Bronchial epithelial cell (primary cell): Measurements from ENCODE around the gene TRABD2A. TPM values are rescaled to one million over a fixed set of nuclear protein-coding genes. Genes with fewer than 3 reads are reported as not detected.
"Not testable (repeated sequence)": the region's sequence is repeated elsewhere in the genome, so short reads cannot be mapped to it uniquely, and the experiment has no call there.

Source experiments
- DNase-seq: peaks from one replicate; pipeline ENCODE4 v3.0.0-alpha.2; 2010; ENCODE audit warnings: low read depth
- FAIRE-seq: peaks from 2 replicates; lab custom pipeline; 2011; peaks lifted over from hg19 to GRCh38; lab: Jason Lieb, UNC
- H3K27me3 ChIP-seq: 2 replicates; pipeline ENCODE4 v1.5.1; 2011; ENCODE audit warnings: low read length; ENCODE audit not compliant: control insufficient read depth, insufficient read depth
- H3K36me3 ChIP-seq: 2 replicates; pipeline ENCODE4 v1.5.1; 2011; ENCODE audit warnings: low read length; ENCODE audit not compliant: control insufficient read depth, insufficient read depth
- H3K4me3 ChIP-seq: 2 replicates; pipeline ENCODE4 v1.5.1; 2011; ENCODE audit warnings: mild to moderate bottlenecking, low read depth, low read length, control low read depth
- total RNA-seq: library from RNA; depleted of rRNA; stranded (reverse); fragments of >200 nt; gene quantifications from 2 replicates; pipeline ENCODE4 v1.2.1, GENCODE V29; 2014
- TF ChIP-seq, protein P1 (sequence below): IDR thresholded peaks from 2 replicates; pipeline ENCODE4 v1.5.1; 2011; ENCODE audit warnings: mild to moderate bottlenecking, moderate library complexity, low read length, control low read depth, inconsistent platforms; ENCODE audit not compliant: insufficient read depth, severe bottlenecking

Gene TRABD2A
- total RNA-seq, 1 donor from 2014 or later, result 1.3 TPM

DNA sequence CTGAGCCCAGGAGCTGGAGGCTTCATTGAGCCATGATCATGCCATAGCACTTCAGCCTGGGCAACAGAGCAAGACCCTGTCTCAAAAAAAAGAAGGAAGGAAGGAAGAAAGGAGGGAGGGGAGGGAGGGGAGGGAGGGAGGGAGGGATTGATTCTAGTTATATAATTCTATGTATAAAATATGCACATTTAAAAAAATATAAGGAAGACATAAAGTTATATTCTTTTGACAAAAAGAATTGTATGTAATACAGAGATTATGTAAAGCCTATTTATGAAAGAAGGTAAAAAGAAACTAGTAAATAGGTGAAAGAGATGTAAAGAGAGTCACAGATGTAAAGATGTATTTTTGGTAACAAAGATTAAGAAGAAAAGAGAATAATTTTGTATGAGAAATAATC is 42.1 kb upstream of the TRABD2A start:
- Histone ChIP-seq H3K27me3 (no peaks in the 10 kb centered on the region), H3K36me3 (no peaks in the 10 kb centered on the region), H3K4me3 (no peak overlapping the region)
- TF ChIP-seq, protein P1, sequence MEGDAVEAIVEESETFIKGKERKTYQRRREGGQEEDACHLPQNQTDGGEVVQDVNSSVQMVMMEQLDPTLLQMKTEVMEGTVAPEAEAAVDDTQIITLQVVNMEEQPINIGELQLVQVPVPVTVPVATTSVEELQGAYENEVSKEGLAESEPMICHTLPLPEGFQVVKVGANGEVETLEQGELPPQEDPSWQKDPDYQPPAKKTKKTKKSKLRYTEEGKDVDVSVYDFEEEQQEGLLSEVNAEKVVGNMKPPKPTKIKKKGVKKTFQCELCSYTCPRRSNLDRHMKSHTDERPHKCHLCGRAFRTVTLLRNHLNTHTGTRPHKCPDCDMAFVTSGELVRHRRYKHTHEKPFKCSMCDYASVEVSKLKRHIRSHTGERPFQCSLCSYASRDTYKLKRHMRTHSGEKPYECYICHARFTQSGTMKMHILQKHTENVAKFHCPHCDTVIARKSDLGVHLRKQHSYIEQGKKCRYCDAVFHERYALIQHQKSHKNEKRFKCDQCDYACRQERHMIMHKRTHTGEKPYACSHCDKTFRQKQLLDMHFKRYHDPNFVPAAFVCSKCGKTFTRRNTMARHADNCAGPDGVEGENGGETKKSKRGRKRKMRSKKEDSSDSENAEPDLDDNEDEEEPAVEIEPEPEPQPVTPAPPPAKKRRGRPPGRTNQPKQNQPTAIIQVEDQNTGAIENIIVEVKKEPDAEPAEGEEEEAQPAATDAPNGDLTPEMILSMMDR, result no peak
- FAIRE-seq (no peak), DNase-seq (no peak)

DNA sequence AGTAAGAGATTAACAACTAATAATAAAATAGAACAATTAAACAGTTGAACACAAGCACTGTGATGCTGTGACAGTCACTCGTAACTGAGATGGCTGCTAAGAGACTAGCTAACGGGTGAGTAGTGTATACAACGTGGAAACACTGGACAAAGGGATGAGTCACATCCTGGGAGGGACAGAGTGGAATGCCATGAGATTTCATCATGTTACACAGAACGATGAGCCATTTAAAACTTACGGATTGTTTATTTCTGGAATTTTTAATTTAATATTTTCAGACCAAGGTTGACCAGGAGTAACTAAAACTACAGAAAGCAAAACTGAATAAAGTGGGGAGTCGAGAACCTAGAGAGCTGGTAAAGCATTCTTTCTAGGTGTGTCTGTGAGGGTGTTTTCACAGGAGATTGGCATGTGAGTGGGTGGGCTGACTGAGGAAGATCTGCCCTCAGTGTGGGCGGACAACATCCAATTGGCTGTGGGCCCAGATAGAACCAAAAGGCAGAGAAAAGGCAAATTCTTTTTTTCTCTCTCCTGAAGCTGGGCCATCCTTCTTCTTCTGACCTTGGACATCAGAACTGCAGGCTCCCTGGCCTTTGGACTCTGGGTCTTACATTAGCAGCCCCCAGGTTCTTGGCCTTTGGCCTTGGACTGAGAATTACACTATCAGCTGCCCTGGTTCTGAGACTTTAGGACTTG is 39.1 kb upstream of the TRABD2A start:
- no peak for FAIRE-seq

DNA sequence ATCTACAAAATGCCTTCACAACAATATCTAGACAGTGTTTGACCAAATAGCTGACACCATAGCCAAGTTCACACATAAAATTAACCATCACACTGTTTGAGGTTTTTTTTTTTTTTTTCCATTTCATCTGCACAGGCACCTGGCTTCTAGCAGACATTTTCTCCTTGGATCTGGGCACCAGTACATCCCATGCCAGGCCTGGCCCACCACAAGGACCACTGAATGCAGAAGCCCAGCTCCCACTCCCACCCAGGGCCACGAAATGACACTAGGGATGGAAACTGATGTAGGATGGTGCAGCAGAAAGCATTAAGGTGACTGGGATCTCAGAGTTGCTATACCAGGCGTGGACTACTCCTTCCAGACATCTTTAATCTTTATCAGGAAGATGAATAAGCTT is 37.5 kb upstream of the TRABD2A start:
- H3K36me3 ChIP-seq, result no peaks in the 10 kb centered on the region
- no peaks in the 10 kb centered on the region for H3K27me3 ChIP-seq
- FAIRE-seq (no peak), DNase-seq (no peak)
- no peak overlapping the region for H3K4me3 ChIP-seq
- TF ChIP-seq, protein P1, result no peak

More for the DNA sequence above, 39.1 kb upstream of the TRABD2A start:
- TF ChIP-seq, protein P1, result no peak
- DNase-seq, result peak; percentile 98
- Histone ChIP-seq H3K27me3 (no peaks in the 10 kb centered on the region), H3K4me3 (no peak overlapping the region), H3K36me3 (no peaks in the 10 kb centered on the region)

DNA sequence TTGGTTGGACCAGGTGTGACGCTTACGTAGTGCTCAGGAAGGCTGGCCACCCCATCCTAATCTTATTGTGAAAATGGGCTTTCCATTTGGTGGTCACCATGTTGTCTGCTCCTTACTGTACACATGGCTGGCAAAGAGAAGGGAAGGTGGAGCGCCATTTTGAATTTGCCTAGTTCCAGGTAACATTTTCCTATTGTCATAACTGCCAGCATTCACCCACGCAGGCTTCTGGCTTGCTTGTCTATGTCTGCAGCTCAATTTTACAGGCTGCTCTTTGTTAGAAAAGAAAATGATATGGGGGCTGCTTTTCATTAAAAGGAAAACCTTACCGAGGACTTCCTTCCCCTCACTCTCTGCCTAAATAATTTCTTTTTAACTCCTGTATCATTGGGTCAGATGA is 36.9 kb upstream of the TRABD2A start:
- not testable (repeated sequence) for FAIRE-seq, H3K4me3 ChIP-seq, DNase-seq

DNA sequence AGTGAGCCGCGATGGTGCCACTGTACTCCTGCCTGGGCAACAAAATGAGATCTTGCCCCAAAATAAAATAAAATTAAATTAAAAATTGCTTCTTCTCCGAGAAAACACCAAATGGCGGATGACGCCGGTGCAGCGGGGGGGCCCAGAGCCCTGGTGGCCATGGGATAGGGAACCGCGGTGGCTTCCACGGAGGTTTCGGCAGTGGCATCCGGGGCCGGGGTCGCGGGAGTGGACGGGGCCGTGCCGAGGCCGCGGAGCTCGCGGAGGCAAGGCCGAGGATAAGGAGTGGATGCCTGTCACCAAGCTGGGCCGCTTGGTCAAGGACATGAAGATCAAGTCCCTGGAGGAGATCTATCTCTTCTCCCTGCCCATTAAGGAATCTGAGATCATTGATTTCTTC is 34.8 kb upstream of the TRABD2A start:
- H3K4me3 ChIP-seq, DNase-seq, FAIRE-seq, H3K36me3 ChIP-seq, H3K27me3 ChIP-seq: not testable (repeated sequence)

More for the DNA sequence above, 36.9 kb upstream of the TRABD2A start:
- not testable (repeated sequence) for H3K27me3 ChIP-seq, H3K36me3 ChIP-seq

DNA sequence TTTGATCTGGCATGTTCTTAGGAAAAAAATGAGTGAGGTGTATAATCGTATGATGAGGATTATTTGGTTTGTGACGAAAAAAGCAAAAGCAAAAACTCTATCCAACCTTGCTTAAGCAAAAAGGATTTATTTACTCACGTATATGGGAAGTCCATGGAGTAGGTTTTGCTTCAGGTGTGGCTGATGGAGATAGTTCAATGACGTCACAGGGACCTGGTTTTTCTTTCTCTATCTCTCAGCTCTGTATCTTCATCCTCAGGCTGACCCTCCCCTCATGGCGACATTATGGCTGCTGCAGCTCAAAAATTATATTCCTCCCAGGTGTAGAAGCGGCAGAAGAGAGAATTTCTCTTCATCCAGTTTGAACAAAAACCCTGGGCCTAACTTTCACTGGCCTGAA is 33.5 kb upstream of the TRABD2A start:
- TF ChIP-seq, protein P1, result no peak
- Histone ChIP-seq H3K4me3 (no peak overlapping the region), H3K27me3 (no peaks in the 10 kb centered on the region), H3K36me3 (no peaks in the 10 kb centered on the region)
- DNase-seq, result no peak
- no peak for FAIRE-seq

DNA sequence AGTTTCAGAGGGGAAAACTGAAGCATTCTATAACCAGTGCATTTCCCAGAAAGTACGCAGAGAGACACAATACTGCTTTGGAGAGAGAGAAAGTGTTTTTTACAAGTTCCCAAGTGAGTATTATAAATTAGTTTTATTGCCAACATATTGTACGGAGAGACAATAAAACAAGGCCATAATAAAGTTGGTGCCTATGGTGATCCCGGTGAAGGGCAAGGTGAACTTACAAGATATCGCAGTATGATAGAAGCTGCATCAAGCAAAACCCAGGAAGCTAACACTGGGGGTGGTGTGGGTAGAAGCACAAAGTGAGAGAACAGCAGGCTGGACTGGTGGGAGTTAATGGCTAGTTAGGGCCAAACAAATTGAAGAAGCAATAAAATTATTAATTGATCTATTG is 32.1 kb upstream of the TRABD2A start:
- no peaks in the 10 kb centered on the region for H3K27me3 ChIP-seq
- DNase-seq (no peak), FAIRE-seq (no peak)
- no peaks in the 10 kb centered on the region for H3K36me3 ChIP-seq
- no peak overlapping the region for H3K4me3 ChIP-seq
- TF ChIP-seq, protein P1, result no peak
